Retinal pigment epithelial cell (primary cell): ENCODE measurements around the gene STON2.
"Not testable (repeated sequence)": the region's sequence is repeated elsewhere in the genome, so short reads cannot be mapped to it uniquely, and the experiment has no call there.

Source experiments
- DNase-seq: peaks from one replicate; pipeline ENCODE4 v3.0.0-alpha.2; 2010; ENCODE audit warnings: low read depth
- H3K4me3 ChIP-seq: 2 replicates; pipeline ENCODE4 v1.5.1; 2011; ENCODE audit warnings: mild to moderate bottlenecking, low read length, control low read depth, moderate library complexity
- TF ChIP-seq, protein P1 (sequence below): conservative IDR thresholded peaks from 2 replicates; pipeline ENCODE4 v1.5.1; 2011; ENCODE audit warnings: low read depth, low read length, control low read depth, inconsistent platforms

STON2 gene

DNA sequence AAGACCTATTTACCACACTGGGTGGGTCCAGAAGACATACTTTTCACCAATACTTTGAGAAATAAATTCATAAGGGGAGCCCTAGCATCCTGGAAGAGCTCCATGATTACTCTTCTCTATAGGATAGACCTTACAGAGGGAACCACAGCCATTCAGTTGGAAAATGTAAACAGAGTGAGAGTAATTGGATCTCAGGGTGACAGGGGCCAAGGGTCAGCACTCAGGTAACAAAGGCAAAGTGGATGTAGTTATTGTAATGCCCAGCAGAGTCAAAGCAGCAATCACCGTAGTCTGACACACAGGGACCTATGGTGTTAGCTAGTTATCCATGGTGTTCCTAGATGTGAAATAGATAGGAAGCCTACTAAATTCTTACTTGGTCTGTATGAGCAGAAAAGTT is 168.6 kb downstream of the STON2 start:
- no peak overlapping the region for H3K4me3 ChIP-seq
- TF ChIP-seq, protein P1, sequence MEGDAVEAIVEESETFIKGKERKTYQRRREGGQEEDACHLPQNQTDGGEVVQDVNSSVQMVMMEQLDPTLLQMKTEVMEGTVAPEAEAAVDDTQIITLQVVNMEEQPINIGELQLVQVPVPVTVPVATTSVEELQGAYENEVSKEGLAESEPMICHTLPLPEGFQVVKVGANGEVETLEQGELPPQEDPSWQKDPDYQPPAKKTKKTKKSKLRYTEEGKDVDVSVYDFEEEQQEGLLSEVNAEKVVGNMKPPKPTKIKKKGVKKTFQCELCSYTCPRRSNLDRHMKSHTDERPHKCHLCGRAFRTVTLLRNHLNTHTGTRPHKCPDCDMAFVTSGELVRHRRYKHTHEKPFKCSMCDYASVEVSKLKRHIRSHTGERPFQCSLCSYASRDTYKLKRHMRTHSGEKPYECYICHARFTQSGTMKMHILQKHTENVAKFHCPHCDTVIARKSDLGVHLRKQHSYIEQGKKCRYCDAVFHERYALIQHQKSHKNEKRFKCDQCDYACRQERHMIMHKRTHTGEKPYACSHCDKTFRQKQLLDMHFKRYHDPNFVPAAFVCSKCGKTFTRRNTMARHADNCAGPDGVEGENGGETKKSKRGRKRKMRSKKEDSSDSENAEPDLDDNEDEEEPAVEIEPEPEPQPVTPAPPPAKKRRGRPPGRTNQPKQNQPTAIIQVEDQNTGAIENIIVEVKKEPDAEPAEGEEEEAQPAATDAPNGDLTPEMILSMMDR, result no peak
- no peak for DNase-seq

DNA sequence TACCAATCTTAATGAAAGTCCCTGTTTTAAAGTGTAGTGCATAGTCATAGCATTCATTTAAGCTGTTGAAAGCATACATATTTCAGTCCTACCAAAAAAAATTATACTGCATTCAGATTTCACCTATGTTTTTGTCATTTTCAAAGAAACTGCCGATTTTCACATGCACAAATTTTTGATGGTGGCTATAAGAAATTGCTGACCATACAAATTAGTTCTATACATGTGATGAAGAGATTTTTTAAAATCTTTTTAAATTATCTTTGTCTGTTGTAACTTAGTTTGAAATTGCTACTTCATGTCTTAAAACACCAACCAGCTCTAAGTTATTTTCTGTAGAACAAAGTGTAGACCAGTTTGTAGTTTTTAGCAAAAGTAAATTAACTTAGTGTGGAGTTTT is 175.9 kb downstream of the STON2 start:
- TF ChIP-seq, protein P1, result no peak
- DNase-seq, result no peak
- H3K4me3 ChIP-seq, result no peak overlapping the region

DNA sequence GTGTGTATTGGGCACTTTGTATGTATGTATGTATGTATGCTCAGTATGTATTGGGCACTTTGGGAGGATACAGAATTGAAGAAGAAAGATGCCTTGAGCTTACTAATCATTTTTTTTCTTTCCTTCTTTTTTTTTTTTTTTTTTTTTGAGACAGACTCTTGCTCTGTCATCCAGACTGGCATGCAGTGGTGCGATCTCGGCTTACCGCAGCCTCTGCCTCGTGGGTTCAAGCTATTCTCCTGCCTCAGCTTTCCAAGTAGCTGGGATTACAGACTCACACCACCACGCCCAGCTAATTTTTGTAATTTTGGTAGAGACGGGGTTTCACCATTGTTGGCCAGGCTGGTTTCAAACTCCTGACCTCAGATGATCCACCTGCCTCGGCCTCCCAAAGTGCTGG is 176.3 kb downstream of the STON2 start:
- H3K4me3 ChIP-seq, DNase-seq: not testable (repeated sequence)

DNA sequence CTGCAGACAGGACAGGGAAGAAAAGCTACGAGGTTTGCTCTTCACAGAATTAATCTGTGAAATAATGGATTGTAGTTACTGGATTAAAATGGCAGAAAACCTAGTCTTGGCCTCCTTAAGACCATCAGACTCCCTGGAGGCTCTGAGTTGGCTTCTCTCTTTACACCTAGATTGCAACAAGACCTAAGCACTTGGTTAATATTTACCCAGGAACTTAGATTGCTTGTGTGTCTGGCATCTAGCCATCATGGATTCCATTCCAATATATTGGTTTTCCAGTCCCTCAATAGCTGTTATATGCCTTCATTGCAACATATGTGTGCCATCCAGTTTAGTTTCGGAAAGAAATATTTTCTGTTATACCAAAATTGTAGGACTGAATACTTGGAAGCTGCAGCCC is 177.4 kb downstream of the STON2 start:
- TF ChIP-seq, protein P1, result no peak

DNA sequence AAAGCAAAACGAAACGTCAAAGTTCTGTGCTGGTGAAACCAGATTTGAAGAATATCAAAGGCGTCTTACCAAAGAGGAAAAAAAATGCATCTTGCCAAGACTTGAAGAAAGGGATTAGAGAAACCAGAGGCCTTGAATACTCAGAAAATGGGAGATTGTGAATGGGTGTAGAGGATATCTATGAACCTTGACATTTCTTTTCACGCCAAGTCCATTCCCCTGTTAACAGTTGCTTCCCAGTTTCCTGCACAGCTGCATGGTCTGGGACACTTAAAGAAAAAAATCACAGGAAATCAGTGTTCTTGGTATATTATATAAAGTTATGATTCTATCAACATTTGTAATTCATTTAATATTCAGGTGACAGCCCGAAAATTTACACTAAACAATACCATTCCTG is 178.0 kb downstream of the STON2 start:
- DNase-seq, result no peak
- TF ChIP-seq, protein P1, result no peak
- no peak overlapping the region for H3K4me3 ChIP-seq

More for the DNA sequence above, 177.4 kb downstream of the STON2 start:
- DNase-seq, result no peak
- no peak overlapping the region for H3K4me3 ChIP-seq

DNA sequence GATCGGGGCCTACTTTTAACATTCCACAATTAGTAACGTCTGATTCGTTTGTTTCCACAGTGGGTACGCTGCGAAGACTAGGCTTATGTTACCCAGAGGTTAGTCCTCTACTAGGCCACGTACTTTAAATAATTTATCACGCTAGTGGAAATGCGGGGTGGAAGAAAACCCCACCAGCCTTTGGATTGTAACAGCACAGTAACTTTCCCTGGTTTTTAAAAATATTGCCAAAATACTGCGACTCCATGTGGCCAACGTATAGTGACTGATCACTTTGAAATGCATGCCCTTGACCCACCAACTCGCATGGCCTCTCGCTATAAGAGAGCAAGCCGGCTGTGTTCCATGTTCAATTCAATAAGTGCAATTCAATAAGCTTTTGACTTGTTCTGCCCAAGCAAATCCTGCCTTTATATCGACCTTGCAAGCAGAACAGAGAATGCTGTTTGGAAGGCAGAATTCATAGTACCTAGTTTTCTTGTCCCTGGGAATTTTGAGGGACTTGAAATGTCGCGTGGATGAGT is 178.5 kb downstream of the STON2 start:
- no peak for DNase-seq
- TF ChIP-seq, protein P1, result no peak

DNA sequence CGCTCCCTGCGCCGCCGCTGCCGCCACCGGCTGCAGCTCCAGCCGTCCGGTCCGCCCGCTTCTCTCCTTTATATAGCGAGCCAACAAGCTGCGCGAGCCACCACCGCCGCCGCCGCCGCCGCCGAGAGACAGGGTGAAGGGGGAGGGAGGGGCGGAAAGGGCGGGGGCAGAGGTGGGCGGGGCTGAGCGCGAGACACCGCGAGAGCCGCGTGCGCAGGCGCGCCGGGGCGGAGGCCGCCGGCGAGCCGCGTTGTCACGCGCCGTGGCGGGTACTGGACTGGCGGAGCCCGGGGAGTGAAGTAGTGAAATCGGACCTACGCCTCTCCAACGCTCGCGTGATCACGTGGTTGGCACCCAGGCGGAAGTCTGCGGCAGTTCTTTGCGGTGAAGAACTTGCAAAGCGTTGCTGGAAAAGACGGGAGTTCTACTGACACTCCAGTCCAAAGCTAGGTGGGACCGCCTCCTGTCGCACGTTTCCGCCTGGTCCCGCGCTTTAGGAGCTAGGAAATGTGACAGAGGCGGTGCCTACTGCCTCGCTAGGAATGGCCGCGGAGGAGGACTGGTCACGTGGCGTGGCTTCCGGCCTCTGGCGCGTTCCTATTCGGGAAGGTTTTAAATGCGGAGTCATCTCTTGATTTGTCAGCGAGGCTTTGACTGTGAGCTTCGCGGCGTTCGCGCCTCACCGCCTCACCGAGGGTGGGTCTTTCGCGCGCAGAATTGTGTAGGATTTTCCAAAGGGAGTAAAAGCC is 179.1 kb downstream of the STON2 start, which contains the start of gene GTF2A1:
Gene GTF2A1, minus strand, starts transcription at position 130 of the 749 bp plus-strand sequence. CDS start 441 bp downstream, outside the sequence.
- DNase-seq, result peak; percentile 86
- peak within 1 kb of the TSS; percentile 95 for H3K4me3 ChIP-seq
- TF ChIP-seq, protein P1, result no peak

More for the DNA sequence above, 178.5 kb downstream of the STON2 start:
- peak overlapping the region; percentile 78 for H3K4me3 ChIP-seq
